Vagina (tissue), 2 donors: ENCODE data around the gene DIP2B.
"Not testable (repeated sequence)": the region's sequence is repeated elsewhere in the genome, so short reads cannot be mapped to it uniquely, and the experiment has no call there.

Experiments used
- POLR2A ChIP-seq, 2 donors: fragments of 450-650 bp; IDR thresholded peaks; one replicate each; pipeline ENCODE4 v1.6.1; 2017; ENCODE audit warnings: antibody characterized with exemption in 2 of 2, mild to moderate bottlenecking in 2 of 2, moderate library complexity in 2 of 2
- TF ChIP-seq, protein P1 (sequence below), 3 experiments: fragments of 450-650 bp in 2 of 3; fragments of 200-600 bp in 1 of 3; sonication (generic) in 1 of 3; IDR thresholded peaks; one replicate each; pipeline ENCODE4 v1.5.1; 2017 to 2019; ENCODE audit warnings: antibody characterized with exemption in 3 of 3, mild to moderate bottlenecking in 2 of 3, moderate library complexity in 2 of 3

DNA sequence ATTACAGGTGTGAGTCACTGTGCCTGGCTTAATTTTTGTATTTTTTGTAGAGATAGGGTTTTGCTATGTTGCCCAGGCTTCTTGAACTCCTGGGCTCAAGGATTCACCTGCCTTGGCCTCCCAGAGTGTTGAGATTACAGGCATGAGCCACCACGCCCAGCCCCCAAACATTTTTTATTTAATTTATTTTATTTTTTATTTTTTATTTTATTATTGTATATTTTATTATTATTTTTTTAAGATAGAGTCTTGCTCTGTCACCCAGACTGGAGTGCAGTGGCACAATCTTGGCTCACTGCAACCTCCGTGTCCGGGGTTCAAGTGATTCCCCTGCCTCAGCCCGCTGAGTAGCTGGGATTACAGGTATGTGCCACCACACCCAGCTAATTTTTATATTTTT lies 17.0 kb downstream of the DIP2B start:
- TF ChIP-seq, protein P1, sequence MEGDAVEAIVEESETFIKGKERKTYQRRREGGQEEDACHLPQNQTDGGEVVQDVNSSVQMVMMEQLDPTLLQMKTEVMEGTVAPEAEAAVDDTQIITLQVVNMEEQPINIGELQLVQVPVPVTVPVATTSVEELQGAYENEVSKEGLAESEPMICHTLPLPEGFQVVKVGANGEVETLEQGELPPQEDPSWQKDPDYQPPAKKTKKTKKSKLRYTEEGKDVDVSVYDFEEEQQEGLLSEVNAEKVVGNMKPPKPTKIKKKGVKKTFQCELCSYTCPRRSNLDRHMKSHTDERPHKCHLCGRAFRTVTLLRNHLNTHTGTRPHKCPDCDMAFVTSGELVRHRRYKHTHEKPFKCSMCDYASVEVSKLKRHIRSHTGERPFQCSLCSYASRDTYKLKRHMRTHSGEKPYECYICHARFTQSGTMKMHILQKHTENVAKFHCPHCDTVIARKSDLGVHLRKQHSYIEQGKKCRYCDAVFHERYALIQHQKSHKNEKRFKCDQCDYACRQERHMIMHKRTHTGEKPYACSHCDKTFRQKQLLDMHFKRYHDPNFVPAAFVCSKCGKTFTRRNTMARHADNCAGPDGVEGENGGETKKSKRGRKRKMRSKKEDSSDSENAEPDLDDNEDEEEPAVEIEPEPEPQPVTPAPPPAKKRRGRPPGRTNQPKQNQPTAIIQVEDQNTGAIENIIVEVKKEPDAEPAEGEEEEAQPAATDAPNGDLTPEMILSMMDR (IDR thresholded peaks at IDR 0.05) = not testable (repeated sequence)
- TF ChIP-seq POLR2A (IDR thresholded peaks at IDR 0.05) = not testable (repeated sequence)
